Right lung (tissue), 5 donors: ENCODE results near the gene STIP1. TPM values are rescaled to one million over a fixed set of nuclear protein-coding genes. Genes with fewer than 3 reads are reported as not detected.
A peak's percentile ranks its signal among the peaks of the same experiment; 100 is the strongest.
"Not testable (repeated sequence)": the region's sequence is repeated elsewhere in the genome, so short reads cannot be mapped to it uniquely, and the experiment has no call there.

Experiments used
- DNase-seq, 2 donors: peaks; one replicate each; pipeline ENCODE4 v3.0.0-alpha.2; 2013
- polyA plus RNA-seq, 5 donors: library from polyadenylated mRNA; unstranded; fragments of 120-200 nt; gene quantifications; one replicate each; pipeline versions ENCODE4 v1.2.1 to v1.2.3, GENCODE V29; 2013; ENCODE audit warnings: inconsistent platforms in 1 of 5, low replicate concordance in 1 of 5; ENCODE audit not compliant: insufficient read length in 5 of 5, insufficient read depth in 1 of 5

STIP1 gene
- polyA plus RNA-seq, 5 donors: 168 to 203 (median 187) TPM

GRCh38 chr11:64234647-64235379, 48.8 kb downstream of the STIP1 start:
- DNase-seq: no peak

GRCh38 chr11:64235437-64236161, 49.6 kb downstream of the STIP1 start:
- DNase-seq: no peak

- no peak for DNase-seq
Measured at GRCh38 chr11:64237484-64237951, 51.5 kb downstream of the STIP1 start.

GRCh38 chr11:64238076-64238475, 52.1 kb downstream of the STIP1 start:
- DNase-seq: no peak

GRCh38 chr11:64238999-64239398, 53.0 kb downstream of the STIP1 start:
- no peak for DNase-seq

- DNase-seq: no peak
Measured at GRCh38 chr11:64239662-64240434, 53.9 kb downstream of the STIP1 start.

GRCh38 chr11:64240435-64241240, 54.7 kb downstream of the STIP1 start, which contains the start of gene FKBP2:
TSS of gene FKBP2 (plus strand) at chr11:64241095. CDS start at chr11:64242388, 1,293 bp downstream.
- DNase-seq: peak; percentile 98 to 99

- DNase-seq: peak; percentile 100
Measured at GRCh38 chr11:64241241-64241490, 55.2 kb downstream of the STIP1 start.

GRCh38 chr11:64241491-64242374, 55.8 kb downstream of the STIP1 start:
- no peak for DNase-seq

GRCh38 chr11:64243236-64243854, 57.4 kb downstream of the STIP1 start:
- no peak for DNase-seq

GRCh38 chr11:64244107-64244506, 58.1 kb downstream of the STIP1 start:
- DNase-seq: no peak

- no peak for DNase-seq
Measured at GRCh38 chr11:64244966-64245365, 59.0 kb downstream of the STIP1 start.

GRCh38 chr11:64245401-64245796, 59.4 kb downstream of the STIP1 start:
- no peak for DNase-seq

- DNase-seq: no peak
Measured at GRCh38 chr11:64245797-64246620, 60.0 kb downstream of the STIP1 start.

GRCh38 chr11:64246621-64246870, 60.6 kb downstream of the STIP1 start:
- DNase-seq: not testable (repeated sequence)

GRCh38 chr11:64246871-64247728, 61.1 kb downstream of the STIP1 start, which contains the start of gene PPP1R14B:
TSS of gene PPP1R14B (minus strand) at chr11:64246943. CDS start at chr11:64246673, 270 bp downstream.
- peak; percentile 81 for DNase-seq

GRCh38 chr11:64247729-64248531, 62.0 kb downstream of the STIP1 start:
- DNase-seq: no peak

- DNase-seq: no peak
Measured at GRCh38 chr11:64248578-64248977, 62.6 kb downstream of the STIP1 start.
